Measurements from ENCODE around the gene ZNF536. TPM values are rescaled to one million over a fixed set of nuclear protein-coding genes. Genes with fewer than 3 reads are reported as not detected.

Gene ZNF536
- total and polyA plus RNA-seq, 7 experiments from 2014 or later = not detected

DNA sequence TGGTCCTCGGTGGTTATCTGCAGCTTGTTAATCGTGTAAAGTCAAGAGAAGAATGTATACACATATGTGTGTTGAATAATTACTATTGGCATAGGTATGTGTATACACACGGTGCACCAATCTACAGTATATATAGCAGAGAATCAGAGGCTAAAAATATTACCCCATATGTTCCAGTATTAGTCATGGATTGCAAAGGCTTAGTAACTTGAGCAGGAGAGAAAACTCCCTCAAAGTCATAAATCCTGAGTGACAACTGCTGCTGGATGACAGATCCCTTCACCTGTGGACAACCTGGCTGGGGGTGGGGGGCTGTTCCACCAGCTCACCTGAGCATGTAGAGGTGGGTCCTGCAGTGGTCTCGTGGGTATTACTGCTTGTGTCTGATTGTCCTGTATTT, 185.0 kb downstream of the ZNF536 start:
- H3K4me1 ChIP-seq (ENCODE audit: control insufficient read depth in 2 of 2, insufficient read depth in 2 of 2, low read length in 2 of 2) = no peaks in the 10 kb centered on the region
- ATAC-seq (no peak), DNase-seq (no peak)
- intact Hi-C loops (cut with micrococcal nuclease) = no loop called here
- no peaks in the 10 kb centered on the region for H3K36me3 ChIP-seq (ENCODE audit: control insufficient read depth in 2 of 3, insufficient read depth in 3 of 3, low read length in 3 of 3)
- Mint-ChIP-seq H3K27ac (no peak overlapping the region), H3K9me3 (no peaks in the 10 kb centered on the region), H3K4me3 (no peak overlapping the region), H3K36me3 (no peaks in the 10 kb centered on the region), H3K27me3 (peaks cover 0 to 38% (median 14%) of the 10 kb centered on the region in 5 donors), H3K4me1 (no peaks in the 10 kb centered on the region)
- no peaks in the 10 kb centered on the region for H3K27me3 ChIP-seq (ENCODE audit: control insufficient read depth in 2 of 2, insufficient read depth in 2 of 2, low read length in 2 of 2)
- CTCF ChIA-PET = no interaction called here
- no peaks in the 10 kb centered on the region for H3K9me3 ChIP-seq (ENCODE audit: control insufficient read depth in 2 of 3, low read length in 3 of 3)
- POLR2A ChIA-PET = no interaction called here
- H3K27ac ChIP-seq (ENCODE audit: low read depth, low read length) = no peak overlapping the region
- H3K4me3 ChIP-seq (ENCODE audit: low read length) = no peak overlapping the region

DNA sequence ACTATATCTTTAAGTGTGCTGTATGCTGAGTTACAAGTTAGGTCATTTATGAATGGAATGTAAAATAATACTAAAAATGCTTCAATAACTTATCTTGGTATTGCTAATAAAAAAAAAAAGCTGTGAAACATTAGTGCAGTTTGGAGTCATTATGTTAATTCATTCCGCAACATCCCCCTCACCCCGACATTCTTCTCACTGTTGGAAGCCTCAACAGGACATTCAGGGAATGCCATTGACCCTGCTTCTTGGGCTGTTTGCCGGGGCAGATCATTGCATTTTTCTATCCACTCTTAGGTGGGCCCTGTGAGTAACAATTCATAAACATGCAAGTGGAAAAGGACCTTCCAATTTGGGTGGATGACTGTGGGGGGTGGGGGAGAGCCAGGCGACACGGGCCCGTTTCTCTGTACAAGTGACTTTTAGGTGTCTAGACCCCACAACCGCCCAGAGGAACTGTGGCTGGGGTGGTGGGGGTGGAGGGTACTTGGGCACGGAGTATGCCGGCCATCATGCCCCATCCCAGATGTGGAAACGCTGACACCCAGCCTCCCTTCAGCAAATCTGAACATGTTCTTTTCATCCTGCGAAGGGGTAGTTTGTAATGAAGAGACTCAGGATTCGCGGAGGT, 185.9 kb downstream of the ZNF536 start:
- no peaks in the 10 kb centered on the region for H3K27me3 ChIP-seq (ENCODE audit: control insufficient read depth in 2 of 2, insufficient read depth in 2 of 2, low read length in 2 of 2)
- H3K9me3 ChIP-seq (ENCODE audit: control insufficient read depth in 2 of 3, low read length in 3 of 3) = no peaks in the 10 kb centered on the region
- H3K9me3 Mint-ChIP-seq = no peaks in the 10 kb centered on the region
- DNase-seq = no peak
- H3K27me3 Mint-ChIP-seq = peaks cover 0 to 38% (median 14%) of the 10 kb centered on the region in 5 donors
- CTCF ChIA-PET = no interaction called here
- no peaks in the 10 kb centered on the region for H3K36me3 ChIP-seq (ENCODE audit: control insufficient read depth in 2 of 3, insufficient read depth in 3 of 3, low read length in 3 of 3)
- POLR2A ChIA-PET = no interaction called here
- intact Hi-C loops (cut with micrococcal nuclease) = no loop called here
- no peaks in the 10 kb centered on the region for H3K4me1 ChIP-seq (ENCODE audit: control insufficient read depth in 2 of 2, insufficient read depth in 2 of 2, low read length in 2 of 2)
- H3K36me3 Mint-ChIP-seq = no peaks in the 10 kb centered on the region
- H3K4me1 Mint-ChIP-seq = no peaks in the 10 kb centered on the region
- H3K4me3 ChIP-seq (ENCODE audit: low read length) = no peak overlapping the region
- no peak overlapping the region for H3K27ac Mint-ChIP-seq
- ATAC-seq = no peak
- no peak overlapping the region for H3K27ac ChIP-seq (ENCODE audit: low read depth, low read length)
- no peak overlapping the region for H3K4me3 Mint-ChIP-seq

DNA sequence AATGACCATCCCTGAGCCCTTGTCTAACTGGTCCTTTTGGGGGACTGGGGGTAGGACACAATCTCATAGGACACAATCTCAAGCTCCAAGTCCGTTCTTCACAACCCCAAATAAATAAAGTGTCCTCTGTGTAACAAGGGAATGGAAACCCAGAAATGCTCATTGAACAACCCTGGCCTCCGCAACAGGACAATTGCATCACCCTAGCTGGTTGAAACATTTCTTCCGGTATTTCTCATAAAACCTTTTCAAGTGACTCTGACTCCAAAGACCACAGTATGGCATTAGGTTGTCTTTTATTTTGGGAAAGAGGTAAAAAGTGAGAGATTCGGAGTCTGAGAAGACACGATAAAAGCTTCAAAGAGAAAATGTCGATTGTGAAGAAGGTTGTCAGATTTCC, 186.6 kb downstream of the ZNF536 start:
- no peak overlapping the region for H3K4me3 ChIP-seq (ENCODE audit: low read length)
- Mint-ChIP-seq H3K27ac (no peak overlapping the region), H3K36me3 (no peaks in the 10 kb centered on the region), H3K4me1 (no peaks in the 10 kb centered on the region), H3K4me3 (no peak overlapping the region), H3K27me3 (peaks cover 0 to 38% (median 14%) of the 10 kb centered on the region in 5 donors), H3K9me3 (peaks cover 0 to 3% (median 0%) of the 10 kb centered on the region in 11 donors)
- ChIA-PET POLR2A (no interaction called here), CTCF (no interaction called here)
- H3K9me3 ChIP-seq (ENCODE audit: control insufficient read depth in 2 of 3, low read length in 3 of 3) = no peaks in the 10 kb centered on the region
- no peak overlapping the region for H3K27ac ChIP-seq (ENCODE audit: low read depth, low read length)
- intact Hi-C loops (cut with micrococcal nuclease) = no loop called here
- no peaks in the 10 kb centered on the region for H3K27me3 ChIP-seq (ENCODE audit: control insufficient read depth in 2 of 2, insufficient read depth in 2 of 2, low read length in 2 of 2)
- H3K4me1 ChIP-seq (ENCODE audit: control insufficient read depth in 2 of 2, insufficient read depth in 2 of 2, low read length in 2 of 2) = no peaks in the 10 kb centered on the region
- H3K36me3 ChIP-seq (ENCODE audit: control insufficient read depth in 2 of 3, insufficient read depth in 3 of 3, low read length in 3 of 3) = no peaks in the 10 kb centered on the region
- no peak for ATAC-seq
- DNase-seq = no peak

DNA sequence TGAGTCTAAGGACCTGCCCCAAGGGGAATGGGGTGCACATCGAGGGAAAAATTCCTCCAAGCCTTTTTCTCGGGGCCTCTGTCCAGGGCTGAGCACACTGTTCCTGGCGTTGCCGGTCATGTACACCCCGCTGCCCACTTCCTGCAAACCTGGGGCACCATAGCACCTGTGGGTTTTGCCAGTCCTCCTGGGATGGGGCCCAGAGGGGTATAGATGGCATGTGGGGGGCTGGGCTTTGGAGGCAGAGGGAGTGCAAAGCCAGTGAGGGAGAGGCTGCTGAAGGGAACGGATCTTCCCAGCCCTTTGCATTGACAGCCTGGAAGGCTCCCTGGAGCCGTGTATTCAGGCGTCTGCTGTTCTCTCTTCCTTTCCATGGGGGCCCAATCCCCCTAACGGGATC, 187.3 kb downstream of the ZNF536 start:
- Histone ChIP-seq H3K9me3 (ENCODE audit: control insufficient read depth in 2 of 3, low read length in 3 of 3) (no peaks in the 10 kb centered on the region), H3K27ac (ENCODE audit: low read depth, low read length) (no peak overlapping the region), H3K27me3 (ENCODE audit: control insufficient read depth in 2 of 2, insufficient read depth in 2 of 2, low read length in 2 of 2) (no peaks in the 10 kb centered on the region), H3K4me3 (ENCODE audit: low read length) (no peak overlapping the region), H3K36me3 (ENCODE audit: control insufficient read depth in 2 of 3, insufficient read depth in 3 of 3, low read length in 3 of 3) (no peaks in the 10 kb centered on the region), H3K4me1 (ENCODE audit: control insufficient read depth in 2 of 2, insufficient read depth in 2 of 2, low read length in 2 of 2) (no peaks in the 10 kb centered on the region)
- Mint-ChIP-seq H3K27ac (no peak overlapping the region), H3K27me3 (peaks cover 0 to 45% (median 14%) of the 10 kb centered on the region in 5 donors), H3K9me3 (peaks cover 0 to 3% (median 0%) of the 10 kb centered on the region in 11 donors), H3K4me1 (no peaks in the 10 kb centered on the region), H3K4me3 (no peak overlapping the region), H3K36me3 (no peaks in the 10 kb centered on the region)
- ChIA-PET POLR2A (no interaction called here), CTCF (no interaction called here)
- DNase-seq (no peak), ATAC-seq (no peak)
- intact Hi-C loops (cut with micrococcal nuclease) = no loop called here

DNA sequence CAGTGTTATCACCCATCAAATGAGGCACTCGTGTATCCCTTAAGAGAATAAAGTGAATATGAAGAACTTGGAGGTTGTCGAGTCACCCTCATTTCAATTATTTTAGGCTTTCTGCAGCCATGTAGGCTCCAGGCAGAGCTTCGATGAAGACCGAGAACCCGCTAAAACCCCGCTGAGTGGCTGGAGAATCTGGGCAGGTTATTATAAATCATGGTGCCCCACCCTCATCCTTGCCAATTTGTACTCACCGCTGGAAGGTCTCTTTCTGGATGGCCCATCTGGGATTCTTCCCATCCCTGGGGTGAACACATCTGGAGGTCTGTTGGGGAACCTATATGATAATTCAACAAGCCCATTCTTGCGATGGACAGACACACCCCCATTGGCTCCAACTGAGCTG, 190.8 kb downstream of the ZNF536 start:
- Histone ChIP-seq H3K27me3 (ENCODE audit: control insufficient read depth in 2 of 2, insufficient read depth in 2 of 2, low read length in 2 of 2) (no peaks in the 10 kb centered on the region), H3K4me1 (ENCODE audit: control insufficient read depth in 2 of 2, insufficient read depth in 2 of 2, low read length in 2 of 2) (no peaks in the 10 kb centered on the region), H3K9me3 (ENCODE audit: control insufficient read depth in 2 of 3, low read length in 3 of 3) (no peaks in the 10 kb centered on the region), H3K36me3 (ENCODE audit: control insufficient read depth in 2 of 3, insufficient read depth in 3 of 3, low read length in 3 of 3) (no peaks in the 10 kb centered on the region), H3K27ac (ENCODE audit: low read depth, low read length) (no peak overlapping the region), H3K4me3 (ENCODE audit: low read length) (no peak overlapping the region)
- no peaks in the 10 kb centered on the region for H3K36me3 Mint-ChIP-seq
- no peaks in the 10 kb centered on the region for H3K4me1 Mint-ChIP-seq
- DNase-seq = no peak
- H3K27me3 Mint-ChIP-seq = peaks cover 0 to 35% (median 14%) of the 10 kb centered on the region in 5 donors
- POLR2A ChIA-PET = no interaction called here
- no peak overlapping the region for H3K27ac Mint-ChIP-seq
- no peak for ATAC-seq
- peaks cover 0 to 4% (median 0%) of the 10 kb centered on the region in 11 donors for H3K9me3 Mint-ChIP-seq
- no peak overlapping the region for H3K4me3 Mint-ChIP-seq
- intact Hi-C loops (cut with micrococcal nuclease) = no loop called here
- CTCF ChIA-PET = no interaction called here

DNA sequence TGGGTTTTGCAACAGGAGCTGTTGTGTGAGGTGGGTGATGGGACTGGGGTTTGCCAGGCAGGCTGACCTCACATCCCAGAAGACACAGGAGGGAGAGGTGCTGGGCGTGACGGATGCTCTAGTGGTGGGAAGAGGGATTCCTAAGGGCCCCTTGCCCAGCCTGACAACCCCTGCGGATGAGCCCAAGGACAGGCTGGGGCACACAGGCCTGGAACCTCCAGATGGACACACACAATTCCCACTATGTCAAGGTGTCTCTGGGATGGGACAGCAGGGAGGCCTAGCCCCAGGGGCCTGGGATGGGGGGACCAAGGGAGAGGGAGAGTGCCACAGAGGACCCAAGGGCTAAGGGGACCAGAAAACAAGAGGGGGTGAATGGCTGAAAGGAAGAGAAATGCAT, 191.5 kb downstream of the ZNF536 start:
- Histone ChIP-seq H3K4me3 (ENCODE audit: low read length) (no peak overlapping the region), H3K4me1 (ENCODE audit: control insufficient read depth in 2 of 2, insufficient read depth in 2 of 2, low read length in 2 of 2) (no peaks in the 10 kb centered on the region), H3K36me3 (ENCODE audit: control insufficient read depth in 2 of 3, insufficient read depth in 3 of 3, low read length in 3 of 3) (no peaks in the 10 kb centered on the region), H3K27ac (ENCODE audit: low read depth, low read length) (no peak overlapping the region), H3K9me3 (ENCODE audit: control insufficient read depth in 2 of 3, low read length in 3 of 3) (no peaks in the 10 kb centered on the region), H3K27me3 (ENCODE audit: control insufficient read depth in 2 of 2, insufficient read depth in 2 of 2, low read length in 2 of 2) (no peaks in the 10 kb centered on the region)
- H3K27me3 Mint-ChIP-seq = peaks cover 0 to 29% (median 9%) of the 10 kb centered on the region in 5 donors
- intact Hi-C loops (cut with micrococcal nuclease) = no loop called here
- H3K4me3 Mint-ChIP-seq = no peak overlapping the region
- DNase-seq (no peak), ATAC-seq (no peak)
- no peaks in the 10 kb centered on the region for H3K4me1 Mint-ChIP-seq
- H3K36me3 Mint-ChIP-seq = no peaks in the 10 kb centered on the region
- no peak overlapping the region for H3K27ac Mint-ChIP-seq
- POLR2A ChIA-PET = no interaction called here
- peaks cover 0 to 4% (median 0%) of the 10 kb centered on the region in 11 donors for H3K9me3 Mint-ChIP-seq
- CTCF ChIA-PET = no interaction called here

DNA sequence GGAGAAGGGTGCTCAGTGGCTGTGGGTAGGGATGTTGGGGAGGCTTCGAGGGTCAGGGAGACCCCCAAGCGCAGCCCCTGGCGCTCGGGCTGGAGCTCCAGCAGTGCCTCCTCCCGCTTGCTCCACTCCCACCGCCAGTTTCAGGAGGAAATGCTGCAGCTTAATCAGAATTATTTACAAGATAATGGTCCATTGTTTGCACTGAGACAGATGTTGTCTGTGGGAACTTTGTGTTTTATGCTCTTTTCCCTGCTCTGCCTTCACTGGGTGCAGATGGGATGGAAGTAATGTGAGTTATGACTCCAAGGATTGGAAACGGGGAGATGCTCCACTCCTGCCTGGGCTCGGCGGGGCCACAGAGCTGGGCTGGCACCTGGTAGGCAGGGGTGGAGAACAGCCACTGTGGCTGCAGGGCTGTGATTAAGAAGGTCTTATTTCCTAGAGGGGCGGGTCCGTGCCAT, 192.4 kb downstream of the ZNF536 start:
- H3K27me3 Mint-ChIP-seq = peaks cover 0 to 24% (median 6%) of the 10 kb centered on the region in 5 donors
- POLR2A ChIA-PET = no interaction called here
- CTCF ChIA-PET = no interaction called here
- H3K4me3 Mint-ChIP-seq = no peak overlapping the region
- Histone ChIP-seq H3K4me3 (ENCODE audit: low read length) (no peak overlapping the region), H3K9me3 (ENCODE audit: control insufficient read depth in 2 of 3, low read length in 3 of 3) (no peaks in the 10 kb centered on the region), H3K36me3 (ENCODE audit: control insufficient read depth in 2 of 3, insufficient read depth in 3 of 3, low read length in 3 of 3) (no peaks in the 10 kb centered on the region), H3K4me1 (ENCODE audit: control insufficient read depth in 2 of 2, insufficient read depth in 2 of 2, low read length in 2 of 2) (no peaks in the 10 kb centered on the region), H3K27ac (ENCODE audit: low read depth, low read length) (no peak overlapping the region), H3K27me3 (ENCODE audit: control insufficient read depth in 2 of 2, insufficient read depth in 2 of 2, low read length in 2 of 2) (no peaks in the 10 kb centered on the region)
- no peak overlapping the region for H3K27ac Mint-ChIP-seq
- H3K9me3 Mint-ChIP-seq = peaks cover 0 to 4% (median 0%) of the 10 kb centered on the region in 11 donors
- H3K4me1 Mint-ChIP-seq = no peaks in the 10 kb centered on the region
- ATAC-seq (no peak), DNase-seq (no peak)
- H3K36me3 Mint-ChIP-seq = no peaks in the 10 kb centered on the region
- intact Hi-C loops (cut with micrococcal nuclease) = no loop called here
